HG02571 (cell line): ENCODE data around the gene KLC4.
"Not testable (repeated sequence)": the region's sequence is repeated elsewhere in the genome, so short reads cannot be mapped to it uniquely, and the experiment has no call there.

Experiments used
- ATAC-seq: cut with Tn5 transposase; IDR thresholded peaks from one replicate; pipeline ENCODE4 v1.9.1; 2021; ENCODE audit warnings: mild to moderate bottlenecking, moderate library complexity; ENCODE audit not compliant: unreplicated experiment

The KLC4 gene

DNA sequence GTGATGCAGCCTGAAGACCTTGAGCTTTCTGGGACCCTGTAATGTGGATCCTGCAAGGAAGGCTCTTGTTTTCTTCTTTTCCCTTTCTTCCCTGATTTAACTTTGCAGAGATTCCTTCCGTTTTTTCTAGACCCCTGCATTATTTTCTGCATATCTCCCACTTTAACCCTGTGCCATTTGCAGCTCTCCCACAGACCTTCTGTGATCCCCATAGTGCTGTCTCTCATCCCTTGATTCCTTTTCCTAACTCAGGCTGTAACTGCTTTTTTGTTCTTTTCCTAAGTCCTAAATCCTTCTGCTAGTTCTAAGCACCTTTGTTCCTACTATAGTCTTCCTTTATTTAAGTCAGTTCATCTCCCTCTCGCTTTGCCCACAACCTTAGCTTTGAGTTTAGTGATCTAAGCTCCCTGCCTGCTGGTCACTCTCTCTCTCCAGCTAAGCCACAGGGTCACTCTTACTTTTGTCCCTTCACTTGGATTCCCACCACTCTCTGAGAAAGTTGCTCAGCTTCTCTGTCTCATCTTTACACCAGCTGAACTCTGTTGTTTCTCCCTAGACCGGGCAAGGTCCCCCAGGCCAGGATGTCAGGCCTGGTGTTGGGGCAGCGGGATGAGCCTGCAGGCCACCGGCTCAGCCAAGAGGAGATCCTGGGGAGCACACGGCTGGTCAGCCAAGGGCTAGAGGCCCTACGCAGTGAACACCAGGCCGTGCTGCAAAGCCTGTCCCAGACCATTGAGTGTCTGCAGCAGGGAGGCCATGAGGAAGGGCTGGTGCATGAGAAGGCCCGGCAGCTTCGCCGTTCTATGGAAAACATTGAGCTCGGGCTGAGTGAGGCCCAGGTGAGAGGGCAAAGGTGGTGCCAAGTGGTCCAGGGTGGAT lies 1.6 kb downstream of the KLC4 start:
- no peak for ATAC-seq

DNA sequence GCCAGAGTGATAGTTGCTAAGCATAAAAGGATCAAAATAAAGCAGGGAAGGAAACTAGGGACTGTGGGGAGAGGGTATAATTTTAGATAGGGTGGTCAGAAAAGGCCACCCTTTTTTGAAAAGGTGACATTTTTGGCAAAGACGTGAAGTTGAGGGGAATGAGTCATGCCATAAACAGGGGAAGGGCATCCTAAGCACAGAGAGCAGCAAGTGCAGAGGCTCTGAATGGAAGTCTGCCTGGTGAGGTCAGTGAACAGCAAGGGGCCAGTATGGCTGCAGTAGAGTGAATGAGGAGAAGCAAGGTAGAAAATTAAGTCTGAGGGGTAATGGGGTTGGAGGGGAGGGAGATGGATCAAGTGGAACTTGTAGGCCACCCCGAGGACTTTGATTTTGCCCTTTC lies 2.4 kb downstream of the KLC4 start:
- no peak for ATAC-seq

DNA sequence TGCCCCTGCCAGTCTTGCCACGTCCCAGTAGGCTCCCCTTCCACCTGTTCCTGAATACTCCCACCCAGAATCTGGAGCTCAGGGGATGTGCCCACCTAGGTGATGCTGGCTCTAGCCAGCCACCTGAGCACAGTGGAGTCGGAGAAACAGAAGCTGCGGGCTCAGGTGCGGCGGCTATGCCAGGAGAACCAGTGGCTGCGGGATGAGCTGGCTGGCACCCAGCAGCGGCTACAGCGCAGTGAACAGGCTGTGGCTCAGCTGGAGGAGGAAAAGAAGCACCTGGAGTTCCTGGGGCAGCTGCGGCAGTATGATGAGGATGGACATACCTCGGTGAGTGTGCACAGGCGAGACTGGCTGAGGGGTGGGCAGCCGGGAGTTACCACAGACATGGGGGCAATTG lies 3.4 kb downstream of the KLC4 start:
- ATAC-seq: no peak

DNA sequence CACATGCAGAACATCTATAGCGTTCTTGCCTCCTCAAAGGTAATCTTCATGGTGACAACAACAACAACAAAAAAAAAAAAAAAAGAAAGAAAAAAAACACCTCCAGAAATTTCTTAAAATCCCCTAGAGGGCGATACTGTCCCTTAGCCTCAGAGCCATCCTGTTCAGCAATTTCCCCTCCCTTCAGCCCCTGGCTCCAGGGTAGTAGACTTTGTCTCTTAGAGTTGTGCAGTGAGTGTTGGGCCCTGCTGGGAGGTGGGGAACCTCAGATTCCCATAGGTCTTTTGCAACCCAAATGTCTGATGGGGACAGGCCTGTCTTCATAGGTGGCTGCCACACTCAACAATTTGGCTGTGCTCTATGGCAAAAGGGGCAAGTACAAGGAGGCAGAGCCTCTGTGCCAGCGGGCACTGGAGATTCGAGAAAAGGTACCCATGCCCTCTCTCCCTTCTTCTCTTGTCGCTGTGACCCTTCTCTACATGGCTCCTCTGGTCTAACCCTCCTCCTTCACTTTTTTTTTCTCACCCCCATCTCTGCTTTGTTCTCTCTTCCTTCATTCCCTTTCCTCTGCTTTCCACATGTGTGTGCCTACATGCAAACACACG lies 10.7 kb downstream of the KLC4 start:
- no peak for ATAC-seq

DNA sequence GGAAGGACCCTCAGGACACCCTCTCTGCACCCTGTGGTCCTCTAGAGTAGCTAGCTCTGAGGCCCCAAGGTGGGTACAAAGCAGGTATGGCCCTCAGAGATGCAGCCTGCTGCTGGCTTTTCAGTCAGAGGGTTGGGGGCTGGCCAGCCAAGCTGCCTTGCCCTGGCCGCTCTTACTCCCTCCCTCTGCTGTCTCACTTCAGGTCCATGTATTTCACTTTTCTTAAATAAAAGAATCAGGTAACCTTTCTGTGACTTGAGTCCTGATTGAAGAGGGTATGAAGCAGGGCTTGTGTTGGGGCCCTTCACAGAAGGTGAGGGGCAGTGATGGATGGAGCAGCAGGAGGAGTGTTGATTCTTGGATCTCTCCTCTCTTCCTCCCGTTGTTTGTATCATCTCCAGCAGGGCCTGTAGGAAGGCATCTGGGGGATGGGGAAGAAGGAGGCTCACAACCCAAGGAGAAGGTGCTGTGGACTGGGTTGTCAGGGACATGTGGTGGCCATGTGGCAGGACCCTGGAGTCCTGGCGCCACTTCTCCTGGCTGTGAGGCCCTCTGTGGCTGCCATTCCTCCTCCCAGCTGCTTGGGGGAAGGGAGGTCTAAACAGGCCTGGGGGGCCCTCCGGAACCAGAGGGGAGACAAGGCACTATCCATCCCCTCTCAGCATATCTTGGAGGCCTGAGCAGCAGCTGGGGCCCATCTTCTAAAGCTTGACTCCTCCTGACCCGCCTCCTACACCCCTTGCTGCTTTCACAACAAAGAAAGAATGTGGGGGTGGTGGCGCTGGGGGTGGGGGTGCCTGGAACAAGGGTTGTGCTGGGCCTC lies 15.6 kb downstream of the KLC4 start:
- no peak for ATAC-seq

DNA sequence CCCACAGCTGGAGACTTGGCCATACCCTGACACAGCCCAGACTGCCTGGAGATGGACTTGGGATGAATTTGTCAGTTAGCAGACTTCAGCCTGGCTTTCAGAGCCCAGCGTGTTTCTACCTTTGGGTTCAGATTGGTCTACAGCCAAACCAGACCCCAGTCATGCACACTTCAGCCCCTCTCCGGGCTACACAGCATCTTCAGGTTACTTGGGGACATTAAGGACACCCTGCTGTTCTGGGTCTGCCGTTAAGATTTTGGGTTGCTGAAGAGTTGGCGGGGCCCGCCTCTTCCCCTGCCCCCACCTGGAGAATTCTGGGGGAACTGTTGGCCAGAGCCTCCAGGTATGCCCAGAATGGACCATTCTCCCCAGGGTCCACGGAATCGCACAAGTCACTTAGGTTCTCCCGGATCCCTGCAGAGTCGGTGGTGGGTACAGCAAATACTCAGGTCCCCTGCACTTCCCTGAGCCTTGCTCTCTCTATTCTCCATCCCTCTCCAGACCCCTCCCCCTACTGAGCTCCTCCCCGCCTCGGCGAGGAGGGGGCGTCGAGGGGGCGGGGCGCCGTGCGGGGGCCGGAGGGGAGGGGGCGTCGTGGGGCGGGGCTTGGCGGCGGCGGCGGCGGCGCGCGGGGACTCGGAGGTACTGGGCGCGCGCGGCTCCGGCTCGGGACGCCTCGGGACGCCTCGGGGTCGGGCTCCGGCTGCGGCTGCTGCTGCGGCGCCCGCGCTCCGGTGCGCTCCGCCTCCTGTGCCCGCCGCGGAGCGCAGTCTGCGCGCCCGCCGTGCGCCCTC lies 16.4 kb downstream of the KLC4 start, which contains the start of gene PTK7:
Gene PTK7, plus strand, starts transcription at position 645 of the 794 bp plus-strand sequence. CDS start 175 bp downstream, outside the sequence.
- no peak for ATAC-seq

DNA sequence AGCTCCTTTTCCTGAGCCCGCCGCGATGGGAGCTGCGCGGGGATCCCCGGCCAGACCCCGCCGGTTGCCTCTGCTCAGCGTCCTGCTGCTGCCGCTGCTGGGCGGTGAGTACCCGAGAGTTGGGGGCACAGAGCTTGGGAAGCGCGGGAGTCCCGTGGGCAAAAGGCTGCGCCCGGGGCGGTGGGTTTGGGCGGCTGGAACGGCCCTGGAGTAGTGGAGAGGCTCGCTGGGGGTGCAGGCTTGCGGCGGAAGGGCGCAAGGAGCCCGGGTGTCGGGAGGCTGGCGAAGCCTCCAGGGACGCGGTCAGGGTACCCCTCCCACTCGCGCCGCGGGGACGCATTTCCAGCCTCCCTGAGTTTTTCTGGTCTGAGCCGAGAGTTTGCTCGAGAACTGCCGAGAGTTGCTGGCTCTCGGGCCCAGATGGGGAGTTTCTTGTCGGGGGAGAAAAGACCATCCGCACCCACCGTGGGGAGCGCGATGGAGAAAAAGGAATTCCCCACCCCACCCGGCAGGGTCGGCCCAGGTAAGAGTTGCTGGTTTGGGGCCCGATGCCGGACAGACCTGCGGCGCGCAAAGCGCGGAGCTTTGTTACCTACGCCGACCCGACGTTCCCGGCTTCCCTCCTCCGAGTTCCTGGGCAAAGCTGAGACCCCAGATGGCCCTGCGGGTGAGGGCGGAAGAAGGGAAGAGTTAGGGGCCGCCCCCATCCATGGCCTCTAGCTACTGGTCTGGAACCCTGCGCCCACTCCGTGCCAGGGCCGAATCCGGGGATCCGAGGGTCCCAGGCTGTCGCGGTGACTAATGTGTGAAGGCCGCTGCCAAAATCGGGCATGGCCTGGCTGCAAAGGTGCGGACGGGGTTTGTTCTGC lies 17.3 kb downstream of the KLC4 start:
- no peak for ATAC-seq

DNA sequence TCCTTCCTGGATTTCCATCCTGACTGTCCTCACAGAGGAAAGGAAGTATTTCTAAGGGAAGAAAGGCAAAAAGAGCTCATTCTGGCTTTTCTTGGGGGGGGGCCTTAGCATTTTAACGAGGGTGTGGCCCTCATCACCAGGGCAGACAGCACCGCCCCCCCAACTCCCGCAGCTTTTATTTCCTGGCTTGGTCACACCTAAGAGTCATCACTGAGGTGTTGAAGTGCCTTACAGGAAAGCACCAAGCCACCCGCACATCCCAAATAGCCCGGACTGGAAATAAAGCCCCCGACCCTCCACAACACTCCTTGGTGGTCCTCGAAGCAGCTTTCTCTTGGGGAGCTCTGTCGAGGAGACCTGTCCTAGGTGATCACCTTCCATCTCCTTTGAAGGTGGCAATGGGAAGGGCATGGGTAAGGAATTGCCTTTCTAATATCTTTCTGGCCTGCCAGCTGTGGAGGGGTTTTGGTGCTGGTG lies 17.9 kb downstream of the KLC4 start:
- ATAC-seq: no peak

DNA sequence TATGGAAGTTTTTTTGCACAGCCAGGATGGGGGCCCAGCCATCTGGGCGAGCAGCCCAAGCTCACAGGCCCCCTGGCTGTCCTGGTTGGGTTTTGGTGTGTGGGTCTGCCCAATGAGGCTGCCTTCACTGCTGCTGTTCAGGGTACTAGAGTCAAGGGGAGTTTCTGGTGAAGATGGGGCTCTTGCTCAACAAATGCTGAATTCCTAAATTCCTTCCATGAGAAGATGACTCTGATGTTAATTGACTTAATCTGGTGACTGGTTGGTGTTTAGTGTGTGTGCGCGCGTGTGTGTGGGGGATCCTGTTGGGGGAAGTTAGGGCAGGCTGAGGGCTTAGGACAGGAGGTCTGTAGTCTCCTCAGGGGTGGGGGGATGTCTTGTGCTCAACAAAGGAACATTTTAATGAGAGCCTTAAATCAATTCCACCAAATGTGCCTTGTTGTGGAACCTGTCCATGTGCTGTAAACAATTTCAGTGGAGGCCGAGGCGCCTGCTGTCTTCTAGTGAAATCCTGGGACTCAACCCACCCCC lies 18.6 kb downstream of the KLC4 start:
- no peak for ATAC-seq

DNA sequence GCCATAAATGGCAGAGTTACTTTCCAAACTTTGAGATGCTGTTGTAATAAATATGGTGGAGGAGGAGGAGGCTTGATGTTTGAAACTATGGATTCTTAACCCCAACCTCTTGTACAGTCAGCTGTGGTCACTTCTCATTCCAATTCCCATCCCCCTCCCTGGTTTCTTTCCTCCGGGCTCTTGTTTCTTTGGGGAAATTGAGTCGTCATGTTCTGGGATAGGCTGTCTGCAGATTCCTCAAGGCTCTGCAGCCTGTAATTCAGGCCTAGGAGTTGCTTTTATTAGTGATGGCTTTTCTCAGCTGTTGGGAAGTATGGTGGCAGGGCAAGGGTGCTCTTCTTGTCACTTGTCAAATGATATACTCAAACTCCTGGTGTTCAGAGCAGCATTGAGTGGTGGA lies 19.3 kb downstream of the KLC4 start:
- ATAC-seq: no peak

DNA sequence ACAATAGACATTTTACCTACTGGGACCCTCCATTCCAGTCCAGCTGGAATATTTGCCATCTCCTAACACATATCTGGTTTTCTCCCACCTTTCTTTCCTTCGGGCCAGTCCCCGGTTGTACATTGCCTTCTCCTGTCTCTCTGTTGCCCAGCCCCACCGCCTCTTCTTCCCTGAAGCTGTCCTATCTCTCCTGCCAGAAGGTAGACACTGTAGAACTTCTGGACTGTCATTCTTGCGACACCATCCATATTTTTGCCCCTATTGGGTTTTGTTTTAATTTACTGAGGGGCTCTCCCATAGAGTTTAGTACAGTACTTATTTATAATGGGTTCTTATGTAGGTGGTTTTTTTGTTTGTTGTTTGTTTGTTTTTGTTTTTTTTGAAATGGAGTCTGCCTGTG lies 21.6 kb downstream of the KLC4 start:
- no peak for ATAC-seq

DNA sequence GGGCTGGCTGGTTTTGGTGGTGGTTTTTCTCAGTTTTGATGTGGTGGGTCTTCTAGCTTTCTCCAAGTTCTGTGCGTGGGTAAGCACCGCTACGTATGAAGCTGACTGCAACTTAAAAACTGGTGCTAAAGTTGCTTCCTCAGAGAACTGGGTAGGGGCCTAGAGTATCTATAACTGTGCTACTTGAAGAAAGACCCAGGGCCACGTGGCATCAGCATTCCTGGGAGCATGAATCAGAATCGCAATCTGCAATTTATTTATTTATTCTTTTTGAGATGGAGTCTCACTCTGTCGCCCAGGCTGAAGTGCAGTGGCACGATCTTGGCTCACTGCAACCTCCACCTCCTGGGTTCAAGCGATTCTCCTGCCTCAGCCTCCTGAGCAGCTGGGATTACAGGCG lies 22.5 kb downstream of the KLC4 start:
- ATAC-seq: not testable (repeated sequence)

DNA sequence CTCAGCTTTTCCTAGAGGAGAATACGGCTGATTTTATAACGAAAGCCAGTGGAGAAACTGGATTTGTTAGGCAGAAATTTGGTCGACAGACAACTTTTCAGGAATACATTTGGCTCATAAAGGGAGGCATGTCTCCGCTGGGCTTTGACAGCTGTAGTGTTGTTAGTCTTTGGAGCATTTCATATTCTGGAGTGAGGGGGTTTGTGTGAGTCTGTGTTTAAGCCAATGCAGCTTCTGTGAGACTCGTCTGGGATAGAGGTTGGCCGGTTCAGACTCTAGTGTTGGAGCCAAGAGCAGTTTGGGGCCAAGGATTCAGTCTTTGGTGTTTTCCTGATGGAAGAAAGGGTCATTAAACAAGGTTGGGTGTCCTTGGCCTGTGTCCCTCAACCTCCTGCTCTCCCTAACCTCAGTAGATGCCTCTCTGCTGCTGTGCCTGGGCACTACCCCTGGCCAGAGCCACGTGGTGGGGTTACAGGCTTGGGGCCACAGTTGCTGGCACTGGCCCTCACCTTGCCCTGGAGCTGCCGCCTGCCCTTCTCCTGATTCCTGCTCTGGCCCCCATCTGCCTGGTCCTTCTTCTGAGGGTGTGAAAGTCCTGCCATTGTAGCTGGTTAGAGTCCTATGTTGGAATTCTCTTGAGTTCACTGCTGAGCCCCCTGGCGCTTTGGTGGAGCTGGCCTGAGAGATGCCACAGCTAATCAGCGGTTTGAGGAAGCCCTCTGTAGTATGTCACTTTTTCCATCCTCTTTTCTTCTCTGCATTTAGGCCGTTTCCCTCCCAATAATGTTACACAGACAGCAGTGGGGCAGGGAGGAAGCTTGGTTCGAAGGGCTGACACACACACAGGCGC lies 23.6 kb downstream of the KLC4 start:
- ATAC-seq: no peak

DNA sequence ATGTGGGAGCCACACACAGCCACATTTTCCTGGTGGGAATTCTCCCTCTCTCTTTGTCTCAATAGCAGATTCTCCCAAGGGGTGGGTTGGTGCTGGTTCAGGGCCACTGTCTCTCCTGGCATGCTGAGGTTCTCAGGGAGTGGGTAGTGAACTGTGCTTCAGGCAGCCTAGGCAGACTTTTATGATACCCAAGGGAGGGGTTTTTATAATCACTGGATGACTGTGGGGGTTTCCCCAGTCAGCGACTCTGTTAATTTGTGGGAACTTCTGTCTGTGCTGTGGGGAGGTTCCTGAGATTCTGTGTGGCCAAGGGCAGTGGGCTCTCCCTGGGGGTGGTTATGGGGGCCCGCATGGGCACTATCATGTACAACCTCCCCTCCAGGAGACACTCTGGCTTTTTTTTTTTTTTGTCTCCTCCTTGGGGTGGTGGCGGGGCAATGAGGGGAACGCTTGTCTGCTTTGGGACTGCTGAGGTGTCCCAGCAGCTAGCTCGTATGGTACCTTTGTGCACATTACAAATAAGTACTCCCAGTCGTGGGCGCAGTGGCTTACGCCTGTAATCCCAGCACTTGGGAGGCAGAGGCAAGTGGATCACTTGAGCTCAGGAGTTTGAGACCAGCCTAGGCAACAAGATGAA lies 26.7 kb downstream of the KLC4 start:
- ATAC-seq: no peak

DNA sequence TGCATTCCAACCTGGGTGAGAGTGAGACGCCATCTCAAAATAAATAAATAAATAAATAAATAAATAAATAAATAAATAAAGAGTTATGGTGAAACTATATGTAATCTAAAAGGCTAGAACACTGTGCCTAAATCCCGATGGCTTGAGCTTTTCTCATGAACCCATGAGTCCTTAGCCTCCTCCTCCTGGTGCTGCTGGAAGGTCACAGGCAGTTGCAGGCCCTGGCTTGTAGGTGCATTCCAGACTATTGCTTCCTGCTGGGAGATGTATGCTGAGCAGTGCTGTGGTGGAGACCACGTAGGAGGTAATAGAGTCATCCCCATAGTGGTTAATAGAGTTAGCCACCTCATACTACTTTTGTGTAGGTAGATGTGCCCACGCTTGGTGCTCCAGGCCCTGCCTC lies 29.2 kb downstream of the KLC4 start:
- ATAC-seq: no peak

DNA sequence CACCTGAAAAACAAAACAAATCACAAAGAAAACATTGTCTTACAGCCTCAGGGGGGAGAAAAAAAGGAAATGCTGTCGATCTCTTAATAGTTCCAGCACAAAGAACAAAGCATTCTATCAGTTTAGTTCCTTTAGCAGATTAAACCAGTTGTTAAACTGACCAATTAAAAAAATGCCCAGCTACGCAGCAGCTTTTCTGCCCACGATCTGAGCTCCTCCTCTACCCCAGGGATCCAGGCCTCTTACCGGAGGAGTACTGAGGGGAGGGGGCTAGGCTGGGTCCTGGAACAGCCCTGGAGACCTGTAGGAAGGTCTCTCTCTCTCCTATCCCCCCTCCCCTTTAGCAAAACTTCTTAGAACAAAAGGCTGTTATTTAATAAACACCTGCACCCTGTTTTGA lies 30.0 kb downstream of the KLC4 start:
- no peak for ATAC-seq

DNA sequence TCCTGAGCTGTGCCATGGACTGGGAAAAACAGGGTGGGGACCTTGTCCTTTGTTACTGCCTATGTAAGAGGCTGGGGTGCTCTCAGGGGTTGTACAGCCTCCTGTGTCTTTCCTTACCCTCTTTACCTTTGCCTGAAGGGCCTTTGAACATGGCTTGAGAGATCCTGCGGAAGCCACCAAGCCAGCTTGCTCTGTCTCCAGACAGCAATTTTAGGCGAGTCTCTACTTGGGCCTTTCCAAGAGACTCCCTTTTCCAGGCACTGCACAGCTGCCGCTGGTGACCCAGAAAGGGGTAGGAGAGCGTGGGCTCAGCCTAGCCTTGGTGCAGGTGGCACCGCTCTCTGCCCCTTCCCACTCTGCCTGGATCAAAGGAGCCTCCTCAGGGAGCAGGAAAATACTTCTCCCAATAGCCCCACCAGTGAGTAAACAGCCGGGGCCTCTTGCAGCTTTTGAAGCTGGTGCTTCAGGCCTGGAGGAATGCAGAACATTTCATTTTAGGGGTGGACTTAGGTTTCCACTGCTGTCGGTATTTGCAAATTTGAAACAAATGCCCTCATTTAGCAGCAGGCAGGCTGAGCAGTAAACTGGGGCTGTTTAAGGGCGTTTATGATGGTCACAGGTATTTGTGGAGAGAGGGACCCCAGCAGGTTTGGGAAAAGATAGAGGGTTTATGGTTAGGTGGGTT lies 30.6 kb downstream of the KLC4 start:
- no peak for ATAC-seq
